Small intestine (tissue), 7 donors: ENCODE data around the gene EIF2S3. TPM values are rescaled to one million over a fixed set of nuclear protein-coding genes. Genes with fewer than 3 reads are reported as not detected.
"Not testable (repeated sequence)": the region's sequence is repeated elsewhere in the genome, so short reads cannot be mapped to it uniquely, and the experiment has no call there.

ENCODE experiments used
- DNase-seq, 2 donors: peaks; one replicate each; pipeline versions ENCODE4 v3.0.0 to v3.0.0-alpha.2; 2013
- FAIRE-seq: peaks from 2 replicates; lab custom pipeline; 2012; peaks lifted over from hg19 to GRCh38; lab: Jason Lieb, UNC
- H3K27ac ChIP-seq, 3 donors: one replicate each; pipeline ENCODE4 v1.5.1; 2013; ENCODE audit warnings: low read length in 2 of 3, mild to moderate bottlenecking in 2 of 3, control low read depth in 1 of 3, inconsistent platforms in 1 of 3, low read depth in 1 of 3, moderate library complexity in 1 of 3
- H3K27me3 ChIP-seq, 3 donors: one replicate each; pipeline ENCODE4 v1.6.1; 2013; ENCODE audit warnings: low read length in 3 of 3, inconsistent platforms in 1 of 3; ENCODE audit not compliant: control insufficient read depth in 3 of 3, insufficient read depth in 3 of 3
- H3K36me3 ChIP-seq, 3 donors: one replicate each; pipeline ENCODE4 v1.6.1; 2013; ENCODE audit warnings: low read length in 3 of 3, inconsistent platforms in 1 of 3, low read depth in 1 of 3, mild to moderate bottlenecking in 1 of 3, moderate library complexity in 1 of 3; ENCODE audit not compliant: control insufficient read depth in 3 of 3, insufficient read depth in 2 of 3
- H3K4me1 ChIP-seq, 3 donors: one replicate each; pipeline ENCODE4 v1.6.1; 2013; ENCODE audit warnings: low read length in 2 of 3, inconsistent platforms in 1 of 3, low read depth in 1 of 3, mild to moderate bottlenecking in 1 of 3, moderate library complexity in 1 of 3; ENCODE audit not compliant: control insufficient read depth in 3 of 3, insufficient read depth in 2 of 3
- H3K4me3 ChIP-seq, 3 donors: one replicate each; pipeline ENCODE4 v1.5.1; 2013; ENCODE audit warnings: low read length in 3 of 3, control low read depth in 1 of 3, inconsistent platforms in 1 of 3, low read depth in 1 of 3, mild to moderate bottlenecking in 1 of 3, moderate library complexity in 1 of 3
- H3K9me3 ChIP-seq, 2 donors: one replicate each; pipeline ENCODE4 v1.6.1; 2013; ENCODE audit warnings: low read depth in 1 of 2, low read length in 1 of 2; ENCODE audit not compliant: control insufficient read depth in 2 of 2, insufficient read depth in 1 of 2
- WGBS, 3 donors: extraction: QIAGEN DNeasy Blood & Tissue Kit; methylation state at CpG; one replicate each; pipeline ENCODE4 v1.1.7; 2013; 5-methylcytosine and 5-hydroxymethylcytosine counted together
- polyA plus RNA-seq, 4 donors: library from polyadenylated mRNA; stranded (reverse) in 3 of 4; unstranded in 1 of 4; fragments of 200-250 nt in 3 of 4; fragments of 120-200 nt in 1 of 4; gene quantifications; one replicate each; pipeline versions ENCODE4 v1.2.1 to v1.2.3, GENCODE V29; 2013
- donor health status: healthy with polysubstance abuse.
- donor health status: control.
- donor health status: control.
- donor health status: Bipolar disorder and iron deficiency.
- donor health status: healthy.

Gene EIF2S3
- polyA plus RNA-seq, 4 donors: 38.2 to 248 (median 76.7) TPM

DNA sequence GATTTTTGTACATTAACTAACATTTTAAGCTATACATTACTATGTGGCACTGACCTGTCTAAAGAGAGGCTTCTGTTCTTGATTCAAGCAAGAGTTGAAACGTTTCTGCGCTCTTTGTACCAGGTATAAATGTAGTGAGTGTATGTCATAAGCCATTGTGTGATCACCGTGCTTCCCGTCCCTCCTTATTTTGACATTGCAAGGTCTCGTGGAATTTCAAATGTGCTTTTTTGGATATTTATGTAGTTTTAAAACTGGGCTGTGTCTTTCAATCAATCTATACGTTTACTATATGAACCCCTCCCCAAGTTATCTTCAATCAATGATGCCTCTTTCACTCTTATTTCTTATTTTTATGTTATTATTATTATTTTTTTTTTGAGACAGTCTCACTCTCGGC, 27.7 kb upstream of the EIF2S3 start, which contains the start of gene KLHL15:
Gene KLHL15, minus strand, starts transcription at position 101 of the 400 bp plus-strand sequence. CDS start 20,493 bp downstream, outside the sequence.
- Histone ChIP-seq H3K4me3 (peak within 1 kb of the TSS in 2 of 3 donors; percentile 78 to 81), H3K36me3 (peaks cover 0 to 4% (median 0%) of the 10 kb centered on the region in 3 donors), H3K27ac (peak within 1 kb of the TSS; percentile 85 to 99 (median 95)), H3K4me1 (no peaks in the 10 kb centered on the region), H3K9me3 (no peaks in the 10 kb centered on the region), H3K27me3 (no peaks in the 10 kb centered on the region)
- 70 to 89% (median 83%) methylated on average over 7 of the region's 7 CpGs for WGBS, 3 donors
- no peak for FAIRE-seq
- no peak for DNase-seq

DNA sequence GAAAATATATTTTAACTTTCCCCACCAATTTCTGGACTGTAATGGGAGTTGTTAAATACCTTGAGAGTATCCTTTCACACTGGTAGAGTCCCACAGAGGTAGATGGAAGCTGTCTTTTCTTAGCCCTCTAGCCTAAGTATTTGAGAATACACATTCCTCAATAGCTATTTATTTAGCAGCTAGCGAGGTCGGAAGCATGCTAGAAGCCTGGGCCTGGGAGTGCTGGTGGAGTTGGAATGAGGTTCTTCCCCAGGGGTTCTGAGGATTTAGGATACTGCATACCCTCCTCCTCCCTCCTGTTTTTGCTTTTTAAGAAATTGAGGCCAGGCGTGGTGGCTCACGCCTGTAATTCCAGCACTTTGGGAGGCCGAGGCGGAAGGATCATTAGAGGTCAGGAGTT, 26.8 kb upstream of the EIF2S3 start:
- Histone ChIP-seq H3K9me3 (no peaks in the 10 kb centered on the region), H3K27ac (no peak overlapping the region), H3K4me1 (no peaks in the 10 kb centered on the region), H3K4me3 (no peak overlapping the region), H3K27me3 (no peaks in the 10 kb centered on the region), H3K36me3 (no peaks in the 10 kb centered on the region)
- DNase-seq (no peak), FAIRE-seq (no peak)
- 88 to 97% (median 97%) methylated on average over 6 of the region's 6 CpGs for WGBS, 3 donors

DNA sequence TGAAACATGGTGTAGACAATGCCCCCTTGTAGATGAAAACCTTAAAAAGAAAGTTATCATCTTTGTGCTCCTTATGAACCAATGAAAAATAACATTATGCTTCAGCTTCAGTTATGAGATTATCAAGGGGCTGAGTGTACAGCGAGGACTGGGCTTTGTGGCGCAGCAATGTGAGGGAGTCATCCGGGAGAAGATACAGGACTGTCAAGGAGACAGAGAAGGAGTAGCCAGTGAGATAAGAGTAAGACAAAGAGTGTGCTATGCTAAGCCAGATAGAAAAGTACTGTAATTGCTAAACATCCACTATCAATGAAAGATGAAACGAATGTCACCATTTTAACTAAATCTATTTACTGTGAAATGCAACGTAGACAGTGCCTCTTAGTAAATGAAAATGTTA, 24.2 kb upstream of the EIF2S3 start:
- no peak overlapping the region for H3K27ac ChIP-seq
- no peaks in the 10 kb centered on the region for H3K4me1 ChIP-seq
- no peak for FAIRE-seq
- no peak for DNase-seq
- 81 to 93% (median 83%) methylated on average over 5 of the region's 5 CpGs for WGBS, 3 donors
- no peaks in the 10 kb centered on the region for H3K36me3 ChIP-seq
- no peaks in the 10 kb centered on the region for H3K9me3 ChIP-seq
- H3K4me3 ChIP-seq: no peak overlapping the region
- no peaks in the 10 kb centered on the region for H3K27me3 ChIP-seq

DNA sequence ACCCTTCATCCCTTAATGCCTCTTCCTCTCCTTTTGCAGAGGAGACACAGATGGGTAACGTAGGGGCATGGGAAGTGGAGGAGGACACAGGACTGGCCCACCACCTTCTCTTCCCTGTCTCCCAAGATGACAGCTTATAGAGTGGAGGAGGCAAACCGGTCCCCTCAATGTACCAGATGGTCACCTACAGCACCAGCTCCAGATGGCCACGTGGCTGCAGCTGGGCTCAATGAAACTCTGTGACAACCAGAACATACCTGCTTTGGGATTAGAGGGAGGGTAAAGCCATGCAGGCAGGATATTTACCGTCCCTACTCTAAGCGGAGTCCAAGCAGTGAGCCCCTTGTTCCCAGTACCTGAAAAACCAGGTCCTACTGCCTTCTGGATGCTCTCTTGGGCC, 20.3 kb upstream of the EIF2S3 start:
- Histone ChIP-seq H3K36me3 (no peaks in the 10 kb centered on the region), H3K4me1 (no peaks in the 10 kb centered on the region), H3K9me3 (no peaks in the 10 kb centered on the region), H3K27me3 (no peaks in the 10 kb centered on the region), H3K27ac (no peak overlapping the region), H3K4me3 (no peak overlapping the region)
- WGBS, 3 donors: 64 to 85% (median 84%) methylated on average over 5 of the region's 5 CpGs
- DNase-seq (no peak), FAIRE-seq (no peak)

DNA sequence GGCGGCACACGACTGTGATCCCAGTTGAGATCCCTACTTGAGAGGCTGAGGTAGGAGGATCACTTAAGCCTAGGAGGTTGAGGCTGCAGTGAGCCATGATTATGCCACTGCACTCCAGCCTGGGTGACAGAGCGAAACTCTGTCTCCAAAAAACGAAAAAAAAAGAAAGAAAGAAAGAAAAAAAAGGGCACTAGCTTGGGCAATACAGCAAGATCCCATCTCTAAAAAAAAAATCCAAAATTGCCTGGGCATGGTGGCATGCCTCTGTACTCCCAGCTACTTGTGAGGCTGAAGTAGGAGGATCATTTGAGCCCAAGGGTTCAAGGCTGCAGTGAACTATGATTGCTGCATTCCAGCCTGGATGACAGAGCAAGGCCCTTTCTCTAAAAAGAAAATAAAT, 17.0 kb upstream of the EIF2S3 start:
- no peak for FAIRE-seq
- Histone ChIP-seq H3K27me3 (no peaks in the 10 kb centered on the region), H3K4me1 (no peaks in the 10 kb centered on the region), H3K36me3 (no peaks in the 10 kb centered on the region), H3K9me3 (no peaks in the 10 kb centered on the region), H3K4me3 (no peak overlapping the region), H3K27ac (no peak overlapping the region)
- no peak for DNase-seq
- 60 to 87% (median 78%) methylated on average over 4 of the region's 4 CpGs for WGBS, 3 donors

GRCh38 chrX:24046060-24046459, 8.7 kb upstream of the EIF2S3 start:
- not testable (repeated sequence) for H3K27ac ChIP-seq, H3K36me3 ChIP-seq, H3K9me3 ChIP-seq, DNase-seq, H3K4me1 ChIP-seq, H3K27me3 ChIP-seq, H3K4me3 ChIP-seq
- peak; percentile 90 for FAIRE-seq

DNA sequence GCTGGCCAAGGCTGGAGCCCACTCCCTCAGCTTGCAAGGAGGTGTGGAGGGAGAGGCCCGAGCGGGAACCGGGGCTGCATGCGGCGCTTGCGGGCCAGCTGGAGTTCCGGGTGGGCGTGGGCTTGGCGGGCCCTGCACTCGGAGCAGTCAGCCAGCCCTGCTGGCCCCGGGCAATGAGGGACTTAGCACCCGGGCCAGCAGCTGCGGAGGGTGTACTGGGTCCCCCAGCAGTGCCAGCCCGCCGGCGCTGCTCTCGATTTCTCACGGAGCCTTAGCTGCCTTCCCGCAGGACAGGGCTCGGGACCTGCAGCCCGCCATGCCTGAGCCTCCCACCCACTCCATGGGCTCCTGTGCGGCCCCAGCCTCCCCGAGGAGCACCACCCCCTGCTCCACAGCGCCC, 5.1 kb upstream of the EIF2S3 start:
- 95 to 100% methylated on average over 6 to 24 of the region's 24 CpGs; no CpG with 5 or more reads in 1 of the 3 donors for WGBS, 3 donors
- not testable (repeated sequence) for FAIRE-seq, H3K27ac ChIP-seq, H3K4me1 ChIP-seq, H3K9me3 ChIP-seq, H3K27me3 ChIP-seq, H3K36me3 ChIP-seq, DNase-seq, H3K4me3 ChIP-seq

- H3K36me3 ChIP-seq, H3K4me3 ChIP-seq, H3K27me3 ChIP-seq, FAIRE-seq, H3K27ac ChIP-seq, H3K4me1 ChIP-seq, H3K9me3 ChIP-seq: not testable (repeated sequence)
- WGBS, 3 donors: 62 to 79% (median 75%) methylated on average over 15 to 26 of the region's 26 CpGs
- peak in 1 of 2 donors; percentile 44 for DNase-seq
Observed at GRCh38 chrX:24050522-24051318, 4.0 kb upstream of the EIF2S3 start.

DNA sequence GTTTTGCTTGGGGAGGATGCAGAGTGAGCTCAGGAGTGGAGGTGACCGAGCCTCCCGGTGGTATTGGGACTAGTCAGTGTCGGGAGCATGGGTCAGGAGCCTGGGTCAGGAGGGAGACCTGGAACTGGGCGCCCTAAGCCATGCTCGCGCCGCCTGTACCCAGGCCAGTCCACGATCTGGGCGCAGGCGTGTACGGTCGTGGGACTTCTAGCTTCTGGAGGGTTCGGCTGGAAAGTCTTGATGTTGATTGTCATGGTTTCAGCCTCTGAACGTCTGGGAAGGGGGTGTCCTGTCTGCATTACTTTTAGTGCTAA, 244 bp downstream of the EIF2S3 start:
- WGBS, 3 donors: 0 to 3% (median 1%) methylated on average over 9 to 14 of the region's 14 CpGs
- Histone ChIP-seq H3K27ac (peak overlapping the region; percentile 56 to 99 (median 96)), H3K4me3 (peak overlapping the region in 2 of 3 donors; percentile 56 to 75), H3K9me3 (no peaks in the 10 kb centered on the region), H3K4me1 (peaks cover 0 to 3% (median 0%) of the 10 kb centered on the region in 3 donors), H3K36me3 (peaks cover 0 to 13% (median 2%) of the 10 kb centered on the region in 3 donors), H3K27me3 (no peaks in the 10 kb centered on the region)
- DNase-seq (no peak), FAIRE-seq (no peak)
